HK-2 (cell line): ENCODE data around the gene TMEM74B.

Source experiments
- DNase-seq: peaks from one replicate; pipeline ENCODE4 v3.0.0-alpha.2; 2018; ENCODE audit not compliant: unreplicated experiment

Gene TMEM74B

GRCh38 chr20:1205802-1206201 is 21.0 kb upstream of the TMEM74B start:
- DNase-seq, result no peak

GRCh38 chr20:1204576-1204975 is 19.8 kb upstream of the TMEM74B start:
- DNase-seq, result no peak

GRCh38 chr20:1204113-1204512 is 19.3 kb upstream of the TMEM74B start:
- DNase-seq, result no peak

GRCh38 chr20:1203630-1204029 is 18.8 kb upstream of the TMEM74B start:
- DNase-seq, result no peak

- DNase-seq, result no peak
Observed at GRCh38 chr20:1202762-1203504, 18.2 kb upstream of the TMEM74B start, which contains the start of gene C20orf202. C20orf202 (plus strand) TSS chr20:1203454; CDS start chr20:1203586, 132 bp downstream.

- no peak for DNase-seq
Observed at GRCh38 chr20:1199964-1200363, 15.2 kb upstream of the TMEM74B start.

- DNase-seq, result no peak
Observed at GRCh38 chr20:1199212-1199873, 14.6 kb upstream of the TMEM74B start.

GRCh38 chr20:1198751-1199150 is 14.0 kb upstream of the TMEM74B start:
- DNase-seq, result no peak

GRCh38 chr20:1197801-1198200 is 13.0 kb upstream of the TMEM74B start:
- no peak for DNase-seq

GRCh38 chr20:1196634-1197033 is 11.9 kb upstream of the TMEM74B start:
- DNase-seq, result no peak

GRCh38 chr20:1195226-1195625 is 10.4 kb upstream of the TMEM74B start:
- DNase-seq, result no peak

GRCh38 chr20:1191299-1191698 is 6.5 kb upstream of the TMEM74B start:
- DNase-seq, result no peak

GRCh38 chr20:1190847-1191246 is 6.1 kb upstream of the TMEM74B start:
- DNase-seq, result no peak

GRCh38 chr20:1189827-1190226 is 5.0 kb upstream of the TMEM74B start:
- DNase-seq, result no peak

GRCh38 chr20:1188347-1188746 is 3.6 kb upstream of the TMEM74B start:
- DNase-seq, result no peak

- no peak for DNase-seq
Observed at GRCh38 chr20:1187605-1188171, 2.9 kb upstream of the TMEM74B start.

- no peak for DNase-seq
Observed at GRCh38 chr20:1186367-1186991, 1.7 kb upstream of the TMEM74B start.

- DNase-seq, result peak; percentile 79
Observed at GRCh38 chr20:1185790-1186334, 1.1 kb upstream of the TMEM74B start.

- peak; percentile 51 for DNase-seq
Observed at GRCh38 chr20:1185316-1185741, 548 bp upstream of the TMEM74B start.

GRCh38 chr20:1184260-1184637 is 532 bp downstream of the TMEM74B start:
- DNase-seq, result no peak

GRCh38 chr20:1183153-1183552 is 1.6 kb downstream of the TMEM74B start:
- DNase-seq, result no peak

GRCh38 chr20:1182106-1182505 is 2.7 kb downstream of the TMEM74B start:
- no peak for DNase-seq
